ENCODE measurements around the gene SORL1.

SORL1 gene

DNA sequence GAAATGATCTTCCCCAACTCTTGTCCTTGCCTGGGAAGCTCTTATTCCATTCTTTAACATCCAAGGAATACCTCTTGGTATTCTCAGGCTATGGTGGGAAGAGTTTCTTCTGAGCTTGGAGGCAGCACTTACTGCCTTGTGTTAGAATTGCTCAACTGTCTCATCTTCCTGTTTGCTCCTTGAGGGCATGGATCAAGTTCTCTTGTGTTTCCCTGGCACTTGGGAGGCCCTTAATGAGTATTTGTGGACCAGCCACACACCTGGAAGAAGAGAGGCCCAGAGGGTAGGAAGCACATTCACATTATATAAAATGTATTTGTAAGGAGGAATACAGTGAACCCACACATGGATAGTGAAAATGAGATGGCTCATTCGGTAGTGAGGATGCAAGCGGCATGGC, 4.0 kb downstream of the SORL1 start:
- no peak for DNase-seq

DNA sequence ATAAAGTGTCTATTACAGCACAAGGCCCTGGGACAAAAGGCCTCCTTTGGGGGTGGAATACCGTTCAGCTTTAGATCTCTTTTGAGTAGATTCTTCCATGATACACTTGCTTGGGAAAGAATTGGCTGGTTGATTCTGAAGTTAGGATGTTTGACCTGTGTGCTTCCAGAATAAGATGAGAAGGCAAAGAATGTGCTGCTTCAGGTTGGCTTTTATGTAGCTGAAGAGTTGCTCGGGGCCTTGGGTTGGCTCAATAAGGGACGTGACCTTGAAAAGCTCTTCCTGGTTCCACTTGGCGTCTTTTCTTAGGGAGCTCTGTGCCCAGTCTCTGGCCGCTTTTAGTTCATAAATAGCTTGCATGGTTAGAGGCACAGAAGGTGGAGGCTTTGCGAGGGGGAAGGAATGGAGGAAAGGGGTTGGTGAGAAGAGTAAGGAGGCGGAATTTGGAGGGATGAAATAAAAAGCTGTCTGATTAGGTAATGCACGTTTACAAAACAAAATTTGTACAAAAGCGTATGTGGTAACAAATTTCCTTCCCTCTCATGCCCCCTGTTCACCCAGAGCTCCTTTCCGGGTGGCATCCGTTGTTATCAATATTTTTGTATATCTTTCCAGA, 4.8 kb downstream of the SORL1 start:
- no peak for DNase-seq

DNA sequence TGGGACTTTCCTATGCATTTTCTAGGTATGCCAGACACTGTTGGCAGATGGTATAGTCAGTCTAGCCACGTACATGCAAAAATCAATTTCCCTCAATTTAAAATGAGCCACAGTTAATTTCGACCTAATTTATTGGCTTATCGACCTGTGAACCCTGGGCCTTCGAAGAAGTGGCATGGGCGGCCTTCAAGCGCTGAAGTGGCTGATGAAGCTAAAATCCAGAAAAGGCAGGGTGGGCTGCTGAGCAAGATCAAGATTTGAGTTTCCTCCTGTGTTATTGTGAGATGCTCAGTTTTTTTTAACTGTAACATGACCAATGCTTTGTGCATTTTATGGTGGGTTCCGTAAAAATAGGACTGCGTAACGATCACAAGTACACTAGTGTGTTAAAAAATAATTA, 6.4 kb downstream of the SORL1 start:
- no peak for DNase-seq

DNA sequence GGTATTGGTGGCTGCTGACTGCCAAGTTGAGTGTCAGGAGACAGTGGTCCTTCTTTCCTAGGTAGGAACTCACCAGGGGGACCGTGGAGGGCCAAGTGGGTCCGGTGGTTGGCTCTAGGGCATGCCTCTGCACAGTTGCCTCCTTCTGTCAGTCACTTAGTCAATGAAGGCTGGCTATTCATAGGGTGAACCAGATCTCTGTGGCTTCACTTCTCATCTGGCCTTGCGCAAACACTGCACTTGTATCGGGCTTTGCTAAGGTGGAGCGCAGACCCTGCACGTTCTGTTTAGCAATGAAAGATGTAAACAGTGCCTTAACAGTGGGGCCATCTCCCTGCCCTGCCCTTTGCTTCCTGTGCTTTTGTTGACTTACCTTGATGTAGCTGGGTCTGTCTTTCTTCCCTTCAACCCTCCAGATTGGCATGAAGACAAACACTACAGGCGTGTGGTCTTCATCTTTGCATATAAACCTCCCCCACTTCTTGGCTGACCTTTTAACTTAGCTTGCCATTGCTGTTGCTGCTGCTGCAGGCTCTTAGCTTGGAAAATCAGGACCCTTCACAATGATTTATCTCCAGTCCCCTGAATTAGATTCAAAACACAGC, 7.4 kb downstream of the SORL1 start:
- DNase-seq: no peak

DNA sequence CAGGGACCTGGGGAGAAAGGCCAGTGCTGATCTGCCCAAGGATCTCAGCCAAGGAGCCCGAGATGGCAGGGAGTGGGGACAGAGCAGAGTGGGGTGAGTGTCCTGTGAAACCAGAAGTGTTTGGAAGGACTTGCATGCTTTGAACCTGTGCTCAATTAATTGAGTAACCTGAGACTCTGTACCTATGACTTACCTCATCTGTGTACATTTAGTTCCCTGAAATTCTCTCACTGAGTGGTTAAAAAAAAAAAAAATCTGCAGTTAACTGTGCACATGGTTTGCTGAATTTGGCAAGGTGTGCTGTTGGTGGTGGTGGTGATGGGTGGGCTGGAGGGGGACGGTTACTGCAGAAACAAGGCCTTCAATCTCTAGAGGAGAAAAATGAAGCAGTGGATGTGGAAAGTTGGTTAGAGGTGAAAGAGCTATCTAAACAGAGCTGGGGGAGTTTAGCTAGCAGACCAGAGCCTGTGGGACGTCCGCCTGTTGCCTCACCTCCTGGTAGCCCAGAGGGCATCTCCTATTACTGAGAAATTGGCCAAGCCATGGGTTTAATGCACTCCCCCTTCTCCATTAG, 8.9 kb downstream of the SORL1 start:
- no peak for DNase-seq

DNA sequence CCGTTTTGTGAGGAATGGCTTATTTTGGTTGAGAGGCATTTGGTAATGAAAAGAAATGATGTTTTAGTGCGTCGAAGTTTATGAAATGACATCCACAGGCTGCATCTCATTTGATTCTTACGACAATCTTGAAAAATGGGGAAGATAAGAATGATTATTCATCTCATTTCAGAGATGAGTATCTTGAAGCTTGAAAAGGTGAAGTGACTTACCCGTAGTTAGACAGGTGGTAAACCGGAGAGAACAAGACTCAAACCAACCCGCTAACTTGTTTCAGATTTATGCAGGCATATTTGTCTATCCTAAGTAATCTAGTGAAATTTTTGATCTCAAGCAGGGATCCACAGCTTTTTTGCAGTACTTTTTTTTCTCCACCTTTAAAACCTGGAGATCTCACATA, 9.7 kb downstream of the SORL1 start:
- no peak for DNase-seq

DNA sequence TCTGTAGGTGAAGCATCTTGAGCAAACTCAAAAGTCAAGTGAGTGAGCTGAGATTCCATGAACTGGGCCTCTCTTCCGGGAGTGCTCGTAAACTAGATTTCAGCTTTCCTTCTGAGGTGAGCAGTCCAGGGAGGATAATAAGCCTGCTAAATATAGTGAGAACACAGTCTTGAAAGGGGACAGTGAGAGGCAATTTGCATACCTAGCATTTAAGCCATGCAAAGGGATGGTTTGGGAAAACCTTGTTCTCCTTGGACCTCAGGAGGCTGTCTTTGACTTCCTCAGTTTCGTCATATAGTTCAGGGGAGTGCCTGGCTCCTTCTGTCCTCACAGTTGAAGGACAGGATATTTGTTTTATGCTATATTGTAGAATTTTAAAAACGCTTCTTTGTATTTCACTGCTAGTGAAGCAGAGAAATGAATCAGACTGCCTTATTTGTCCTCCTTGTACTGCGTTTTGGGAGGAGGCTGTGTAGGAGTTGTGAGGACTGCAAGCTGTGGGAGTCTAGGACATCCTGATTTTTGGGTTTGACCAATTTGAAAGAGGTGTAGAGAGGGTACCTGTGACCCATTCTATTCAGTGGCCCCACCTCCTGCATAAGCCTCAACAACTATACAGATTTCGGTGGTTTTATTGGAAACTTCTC, 11.7 kb downstream of the SORL1 start:
- no peak for DNase-seq

DNA sequence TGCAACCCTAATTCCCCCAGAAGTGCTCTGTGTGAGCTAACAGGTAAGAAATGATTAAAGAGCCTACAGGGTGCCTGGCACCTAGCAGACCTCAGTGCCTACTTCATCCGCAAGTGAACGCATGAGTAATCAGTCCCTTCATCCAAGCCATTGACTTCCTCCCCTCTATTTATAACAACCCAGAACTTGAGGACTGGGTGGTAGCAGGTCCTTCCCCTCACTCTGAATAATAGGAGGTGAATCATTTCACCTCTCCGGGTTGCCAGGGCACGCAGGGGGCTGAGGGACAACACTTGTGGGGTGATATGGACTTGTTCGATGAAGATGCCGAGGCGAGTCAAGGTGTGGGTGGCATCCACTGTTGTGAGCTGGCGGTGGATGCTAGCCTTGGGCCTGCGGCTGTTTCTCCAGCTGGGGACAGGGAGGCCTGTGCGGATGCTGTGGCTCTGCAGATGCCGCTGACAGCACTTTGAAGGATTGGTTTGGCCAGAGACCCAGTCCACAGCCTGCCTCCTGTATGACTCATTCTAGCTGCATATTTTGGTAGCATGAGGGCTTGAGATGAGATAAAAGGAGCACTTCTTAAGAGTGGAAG, 12.3 kb downstream of the SORL1 start:
- no peak for DNase-seq

DNA sequence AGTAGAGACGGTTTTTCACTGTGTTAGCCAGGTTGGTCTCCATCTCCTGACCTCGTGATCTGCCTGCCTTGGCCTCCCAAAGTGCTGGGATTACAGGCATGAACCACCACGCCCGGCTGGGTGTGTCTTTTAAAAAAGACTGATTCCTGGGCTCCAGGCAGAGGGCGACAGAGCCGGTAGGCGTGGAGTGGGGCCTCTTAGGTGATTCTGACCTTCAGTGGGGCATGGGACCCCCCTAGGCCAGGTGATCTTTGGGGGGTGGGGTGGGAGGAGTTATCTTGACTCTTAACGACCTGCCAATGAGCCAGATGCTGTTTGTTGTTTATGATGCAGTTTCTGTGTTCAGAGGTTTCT, 13.6 kb downstream of the SORL1 start:
- no peak for DNase-seq

DNA sequence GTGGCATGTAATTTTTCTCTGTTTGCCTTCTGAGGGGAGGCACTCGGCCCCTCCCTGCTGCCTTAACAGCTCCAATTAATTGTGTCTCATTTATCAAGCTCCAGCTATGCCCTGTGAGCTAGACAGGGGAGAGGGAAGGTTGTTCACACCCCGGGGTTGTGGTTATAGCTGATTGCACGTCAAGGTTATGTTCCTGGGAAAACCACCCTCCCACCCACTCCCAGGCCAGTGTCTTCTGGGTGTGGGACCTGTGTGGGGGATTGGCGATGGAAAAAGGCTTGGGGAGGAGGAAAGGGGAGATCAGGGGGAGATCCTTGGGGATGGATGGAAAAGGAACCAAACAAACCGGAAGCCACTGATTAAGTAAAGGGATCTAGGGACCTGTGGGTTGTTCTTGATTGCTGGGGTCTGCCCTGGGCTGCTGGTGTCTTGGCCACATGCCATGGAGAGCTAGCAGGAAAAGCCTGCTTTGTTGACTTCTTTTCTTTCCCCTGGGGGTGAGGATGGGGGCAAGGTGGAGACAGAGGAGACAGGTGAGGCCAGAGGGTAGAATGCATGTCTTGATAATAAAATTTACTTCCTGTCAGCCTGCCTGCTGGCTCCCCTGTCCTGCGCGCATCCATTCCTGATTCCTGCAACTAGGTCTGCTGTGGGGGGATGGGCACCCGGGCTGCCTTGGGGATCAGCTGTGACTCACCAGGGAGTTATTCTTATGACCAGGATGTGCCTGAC, 14.1 kb downstream of the SORL1 start:
- no peak for DNase-seq

DNA sequence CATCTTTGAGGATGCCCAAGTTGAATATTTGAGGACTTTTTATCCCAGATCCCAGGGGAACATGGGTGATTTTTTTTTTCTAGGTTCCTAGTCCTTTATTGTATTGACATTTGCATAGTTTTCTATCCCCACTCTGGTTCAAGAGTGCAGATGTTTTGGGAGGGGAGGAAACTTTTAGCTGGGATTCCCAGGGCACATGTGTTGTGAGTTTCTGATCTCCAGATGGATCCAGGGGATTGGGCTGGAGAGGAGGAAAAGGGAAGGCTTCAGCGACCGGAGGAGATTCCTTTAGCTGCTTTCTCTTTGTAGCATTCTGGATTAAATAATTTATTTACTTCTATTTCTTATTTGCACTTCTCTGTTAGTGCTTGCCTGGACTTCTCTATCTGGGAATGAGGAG, 15.4 kb downstream of the SORL1 start:
- no peak for DNase-seq

DNA sequence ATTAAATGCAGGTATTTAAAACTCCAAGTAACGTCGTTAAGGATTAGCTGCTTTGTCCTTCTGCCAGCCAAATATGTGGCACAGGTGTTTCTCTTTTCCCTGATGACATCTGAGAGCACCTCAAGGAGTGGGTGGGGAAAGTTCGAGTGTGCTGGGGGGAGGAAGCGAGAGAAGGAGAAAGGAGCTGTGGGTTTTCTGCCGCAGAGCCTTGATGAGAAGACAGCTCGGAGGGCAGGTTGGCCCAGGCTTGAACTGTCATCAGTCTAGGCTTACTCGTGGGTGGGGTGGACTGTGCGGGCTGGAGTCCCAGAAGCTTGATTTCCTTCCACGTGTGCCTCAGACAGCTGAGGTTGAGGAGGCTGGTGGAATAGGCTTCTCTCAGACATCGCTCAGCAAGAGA, 15.9 kb downstream of the SORL1 start:
- DNase-seq: no peak

DNA sequence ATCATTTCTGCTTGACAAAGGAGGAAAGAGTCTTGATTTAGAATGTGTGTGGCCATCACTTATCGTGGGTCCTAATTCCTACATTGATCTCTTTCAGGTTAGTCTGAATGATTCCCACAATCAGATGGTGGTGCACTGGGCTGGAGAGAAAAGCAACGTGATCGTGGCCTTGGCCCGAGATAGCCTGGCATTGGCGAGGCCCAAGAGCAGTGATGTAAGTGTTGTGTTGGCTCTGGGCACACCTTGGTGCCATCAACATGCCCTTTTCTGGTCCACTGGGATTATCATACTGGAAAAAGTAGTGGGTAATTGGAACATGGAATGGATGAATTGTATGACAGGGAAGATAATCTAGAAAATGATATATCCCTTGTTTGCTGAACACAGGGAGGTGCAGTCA, 17.8 kb downstream of the SORL1 start:
- no peak for DNase-seq

DNA sequence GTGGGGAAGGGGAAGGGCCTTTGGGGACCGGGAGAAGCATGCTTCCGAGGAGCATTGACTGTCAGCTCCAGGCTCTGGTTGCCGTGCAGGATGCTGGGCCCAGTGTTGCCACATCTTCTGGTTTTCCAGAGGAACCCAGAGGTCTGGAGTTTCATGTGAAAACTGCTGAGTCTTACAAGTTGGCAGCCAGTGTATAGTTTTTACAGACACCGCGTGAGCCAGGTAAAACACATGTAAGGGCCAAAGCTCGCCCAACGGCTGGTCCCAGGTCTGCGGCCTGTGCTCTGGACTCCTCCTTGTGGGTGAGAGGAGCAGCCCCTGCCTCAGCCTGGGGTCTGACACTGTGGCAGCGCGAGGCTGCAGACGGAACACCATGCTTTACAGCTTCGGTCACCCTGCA, 19.1 kb downstream of the SORL1 start:
- DNase-seq: no peak

DNA sequence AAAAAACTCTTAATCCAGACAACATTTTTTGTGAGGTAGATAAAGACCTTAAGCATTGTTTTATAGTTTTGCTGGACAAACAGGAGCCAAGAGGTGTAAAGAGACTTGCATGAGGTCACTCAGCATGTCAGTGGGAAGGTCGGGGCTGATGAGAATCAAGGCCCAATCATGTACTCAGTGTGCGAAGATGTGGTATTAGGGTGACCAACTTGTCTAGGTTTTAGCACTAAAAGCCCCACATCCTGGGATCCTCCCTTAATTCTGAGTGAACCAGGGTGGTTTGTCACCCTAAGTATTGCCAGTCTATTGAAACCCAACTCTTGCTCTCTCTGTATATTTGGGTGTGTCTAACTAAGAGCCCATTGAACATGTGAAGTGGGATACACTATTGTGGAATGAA, 20.2 kb downstream of the SORL1 start:
- no peak for DNase-seq

DNA sequence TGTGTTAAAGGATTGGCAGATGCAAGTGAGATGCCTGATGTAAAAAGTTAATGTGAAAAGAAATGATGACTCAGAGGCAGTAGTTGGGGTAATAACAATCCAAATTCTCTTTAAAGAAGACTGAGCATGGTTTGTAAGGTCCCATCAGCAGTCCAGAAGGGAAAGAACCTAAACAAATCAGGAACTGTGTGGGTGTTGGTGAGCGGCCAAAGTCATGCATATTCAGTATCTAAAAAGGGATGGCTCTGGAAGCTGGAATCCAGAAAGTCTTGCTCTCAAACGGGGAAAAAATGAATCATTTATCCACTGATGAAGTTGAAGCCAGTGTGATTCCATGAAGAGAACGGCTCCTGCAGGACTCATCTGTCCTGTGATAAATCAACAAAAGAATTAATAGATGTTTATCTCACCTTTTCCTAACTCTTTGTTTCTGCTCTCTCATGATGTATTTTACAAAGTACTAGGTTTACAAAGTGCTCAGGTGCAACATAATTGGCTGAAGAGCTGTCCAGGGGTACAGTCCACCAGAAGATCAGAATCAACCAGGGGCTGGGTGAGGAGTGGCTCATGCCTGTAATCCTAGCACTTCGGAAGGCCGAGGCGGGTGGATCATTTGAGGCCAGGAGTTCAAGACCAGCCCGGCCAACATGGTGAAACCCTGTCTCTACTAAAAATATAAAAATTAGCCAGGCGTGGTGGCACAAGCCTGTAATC, 21.1 kb downstream of the SORL1 start:
- no peak for DNase-seq

DNA sequence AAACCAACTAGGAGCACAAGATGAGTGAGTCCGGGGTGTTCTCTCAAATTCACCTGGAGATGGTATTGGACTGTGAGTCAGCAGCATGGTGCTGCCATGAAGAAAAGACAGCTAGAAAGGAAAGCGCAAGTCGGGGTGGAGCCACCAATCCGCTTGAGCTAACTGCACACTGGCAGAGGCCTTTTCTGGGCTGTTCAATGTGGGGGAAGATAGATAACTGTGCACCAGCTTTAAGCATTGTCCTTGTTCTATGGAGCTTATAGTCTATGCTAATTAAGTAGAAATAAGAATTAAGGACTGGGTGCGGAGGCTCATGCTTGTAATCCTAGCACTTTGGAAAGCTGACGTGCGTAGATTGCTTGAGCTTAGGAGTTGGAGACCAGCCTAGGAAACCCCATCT, 22.6 kb downstream of the SORL1 start:
- DNase-seq: no peak

DNA sequence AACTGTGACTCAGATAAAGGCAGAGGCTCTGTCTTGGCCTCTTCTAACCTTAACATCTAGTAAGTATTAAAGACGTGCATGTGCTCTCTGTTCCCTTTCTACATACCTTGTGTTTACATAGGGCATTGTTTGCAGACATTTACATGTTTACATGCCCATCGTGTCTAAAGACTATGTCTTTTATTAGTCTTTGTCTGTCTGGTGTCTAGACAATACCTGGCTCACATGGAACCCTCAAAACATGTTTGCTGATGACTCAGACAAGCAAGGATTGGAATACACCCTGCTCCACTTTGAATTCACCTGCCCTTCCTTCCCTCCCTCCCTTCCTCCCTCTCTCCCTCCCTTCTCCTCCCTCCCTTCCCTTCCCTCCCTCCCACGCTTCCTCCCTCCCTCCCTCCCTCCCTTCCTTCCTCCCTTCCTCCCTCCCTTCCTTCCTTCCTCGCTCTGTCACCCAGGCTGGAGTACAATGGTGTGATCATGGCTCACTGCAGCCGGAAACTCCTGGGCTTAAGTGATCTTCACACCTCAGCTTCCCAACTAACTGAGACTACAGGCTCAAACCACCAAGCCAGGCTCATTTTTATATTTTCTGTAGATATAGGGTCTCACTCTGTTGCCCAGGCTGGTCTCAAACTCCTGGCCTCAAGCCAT, 24.4 kb downstream of the SORL1 start:
- no peak for DNase-seq

DNA sequence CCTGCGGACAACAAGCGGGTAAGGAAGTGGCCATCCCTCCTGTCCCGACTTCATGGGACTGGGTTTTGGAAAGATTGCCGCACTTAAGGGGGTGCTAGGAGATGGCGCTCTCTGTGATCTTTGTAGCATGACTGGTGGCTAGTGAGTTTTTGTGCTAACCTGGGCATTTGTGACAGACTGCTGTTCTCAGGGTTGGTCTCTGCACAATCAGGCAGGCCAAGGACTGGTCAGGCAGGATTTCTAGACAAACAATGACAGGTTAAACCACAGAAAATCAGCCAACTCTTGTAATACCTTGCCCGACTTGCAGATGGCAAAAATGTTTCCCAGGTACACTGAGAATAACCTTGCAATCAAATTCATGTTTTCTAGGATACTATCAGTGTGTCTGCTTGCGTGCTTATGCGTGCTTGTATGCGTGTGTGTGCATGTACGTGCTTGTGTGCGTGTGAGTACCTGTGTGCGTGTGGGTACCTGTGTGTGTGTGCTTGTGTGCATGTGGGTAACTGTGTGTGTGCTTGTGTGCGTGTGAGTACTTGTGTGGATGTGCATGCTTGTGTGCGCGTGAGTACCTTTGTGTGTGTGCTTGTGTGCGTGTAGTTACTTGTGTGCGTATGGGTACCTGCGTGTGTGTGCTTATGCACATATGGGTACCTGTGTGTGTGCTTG, 26.2 kb downstream of the SORL1 start:
- no peak for DNase-seq

DNA sequence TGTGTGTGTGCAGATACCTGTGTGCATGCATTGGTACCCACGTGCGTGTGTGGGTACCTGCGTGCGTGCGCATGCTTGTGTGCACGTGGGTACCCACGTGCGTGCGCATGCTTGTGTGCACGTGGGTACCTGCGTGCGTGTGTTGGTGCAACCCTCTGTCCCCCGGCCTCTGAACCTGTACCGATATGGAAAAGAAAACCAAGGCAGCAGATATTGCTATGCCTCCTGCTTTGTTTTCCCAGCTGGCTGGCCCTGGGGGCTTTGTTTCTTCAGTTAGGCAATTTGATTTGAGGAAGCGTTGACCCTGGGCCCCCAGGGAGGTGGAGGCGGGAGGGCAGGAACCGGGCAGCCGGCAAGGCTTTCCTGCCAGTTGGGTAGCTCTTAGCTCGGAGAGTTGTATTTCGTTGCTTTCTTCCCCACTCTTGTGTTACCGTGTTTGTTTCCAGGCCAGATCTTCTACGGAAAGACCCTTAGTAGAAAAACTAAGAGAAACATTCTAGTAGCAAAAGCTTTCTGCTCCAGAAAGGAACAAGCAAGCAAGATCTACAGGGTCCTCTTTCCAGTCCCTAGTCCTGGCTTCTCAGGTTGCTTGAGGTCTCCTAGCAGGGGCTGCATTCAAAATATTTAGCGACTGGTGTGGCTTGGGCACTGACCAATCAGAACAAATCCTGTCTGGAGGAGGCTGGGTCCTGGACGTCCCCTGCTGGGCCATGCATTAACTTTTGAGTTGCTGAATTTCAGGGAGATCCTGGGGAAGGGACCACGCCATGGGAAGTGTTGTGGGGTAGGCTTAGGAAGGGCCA, 27.0 kb downstream of the SORL1 start:
- no peak for DNase-seq
